Measurements from ENCODE around the gene FRMD4A. TPM values are rescaled to one million over a fixed set of nuclear protein-coding genes. Genes with fewer than 3 reads are reported as not detected.

FRMD4A gene
- total and polyA plus RNA-seq, 10 of the 15 experiments (the other 5 are each of a cell fraction or from before 2014, with no cell fraction given) = 17.8 to 75.2 (median 39.1) TPM

DNA sequence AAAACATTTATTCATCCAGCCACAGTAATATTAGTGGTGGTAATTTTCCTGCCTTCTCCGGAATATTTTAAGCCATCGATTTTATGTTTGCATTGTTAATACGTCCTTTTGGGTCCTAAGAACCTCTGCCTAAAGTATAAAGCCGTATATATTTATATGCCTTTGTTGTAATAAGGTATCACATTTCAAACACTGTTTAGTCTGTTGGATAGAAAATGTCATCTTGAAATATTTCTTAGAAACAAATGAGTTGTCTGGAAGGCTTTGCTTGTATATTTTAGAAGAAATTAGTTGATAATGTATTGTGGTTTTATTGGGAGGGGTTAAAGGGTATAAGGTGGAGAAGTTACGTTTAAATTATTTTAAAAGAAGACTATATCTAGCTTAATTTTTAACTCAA lies 732.8 kb downstream of the FRMD4A start:
- WGBS (ENCODE audit: insufficient coverage, insufficient replicate concordance, low lambda C conversion rate, missing lambda C conversion rate) = 79% methylated on average over 5 of the region's 5 CpGs
- DNase-seq (ENCODE audit: low read depth, low spot score) (no peak), ATAC-seq (no peak), FAIRE-seq (no peak)
- CTCF ChIA-PET = interaction anchor here (0.7 to 3.4 kb wide), 3 partner anchors 12 to 225 kb away, joined by 3 to 16 read pairs (median 4); partner anchors contain the start of gene PRPF18
- in situ Hi-C loops (cut with MboI) = no loop called here
- Histone ChIP-seq H3K36me3 (ENCODE audit: control insufficient read depth in 2 of 2, insufficient read depth in 2 of 2, low read length in 1 of 2) (peaks cover 0 to 6% of the 10 kb centered on the region in 2 experiments; a peak in 2 of 4 replicates), H3K4me3 (no peak overlapping the region), H3K27me3 (replicated peaks in 1 of 2; ENCODE audit: control insufficient read depth in 2 of 2, insufficient read depth in 2 of 2, low read length in 1 of 2) (no peaks in the 10 kb centered on the region), H3K27ac (ENCODE audit: control insufficient read depth, insufficient read depth) (no peak overlapping the region), H3K9ac (ENCODE audit: control insufficient read depth, insufficient read depth, low read length) (no peak overlapping the region), H3K9me3 (replicated peaks; ENCODE audit: control insufficient read depth, insufficient read depth, low read length) (no peaks in the 10 kb centered on the region), H3K4me2 (ENCODE audit: control insufficient read depth, insufficient read depth) (no peak overlapping the region), H3K4me1 (ENCODE audit: control insufficient read depth, insufficient read depth, low read length) (no peaks in the 10 kb centered on the region), H4K20me1 (ENCODE audit: control insufficient read depth, insufficient read depth) (no peaks in the 10 kb centered on the region), H2AFZ (ENCODE audit: control insufficient read depth, low read depth, low read length) (no peak overlapping the region), H3K79me2 (ENCODE audit: control insufficient read depth, insufficient read depth, low read length) (no peaks in the 10 kb centered on the region)
- BruUV-seq (replicated peaks) = no TSS peak
- POLR2A ChIA-PET = no interaction called here
- RAD21 ChIA-PET (ENCODE audit: unreplicated experiment) = interaction anchor here (0.5 kb wide), 1 partner anchor 498 kb away, joined by 6 read pairs; no protein-coding TSS in a partner anchor
- SMC1A ChIA-PET (ENCODE audit: uncharacterized antibody, unreplicated experiment) = no interaction called here
- intact Hi-C loops (cut with micrococcal nuclease; ENCODE audit: unreplicated experiment) = no loop called here
- TF ChIP-seq NFXL1 (IDR thresholded peaks at IDR 0.05; ENCODE audit: borderline replicate concordance) = no peak
- TF ChIP-seq, protein P1, sequence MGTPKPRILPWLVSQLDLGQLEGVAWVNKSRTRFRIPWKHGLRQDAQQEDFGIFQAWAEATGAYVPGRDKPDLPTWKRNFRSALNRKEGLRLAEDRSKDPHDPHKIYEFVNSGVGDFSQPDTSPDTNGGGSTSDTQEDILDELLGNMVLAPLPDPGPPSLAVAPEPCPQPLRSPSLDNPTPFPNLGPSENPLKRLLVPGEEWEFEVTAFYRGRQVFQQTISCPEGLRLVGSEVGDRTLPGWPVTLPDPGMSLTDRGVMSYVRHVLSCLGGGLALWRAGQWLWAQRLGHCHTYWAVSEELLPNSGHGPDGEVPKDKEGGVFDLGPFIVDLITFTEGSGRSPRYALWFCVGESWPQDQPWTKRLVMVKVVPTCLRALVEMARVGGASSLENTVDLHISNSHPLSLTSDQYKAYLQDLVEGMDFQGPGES (IDR thresholded peaks at IDR 0.05) = no peak
- no peak for TF ChIP-seq ZNF207 (IDR thresholded peaks at IDR 0.05; ENCODE audit: borderline replicate concordance)

DNA sequence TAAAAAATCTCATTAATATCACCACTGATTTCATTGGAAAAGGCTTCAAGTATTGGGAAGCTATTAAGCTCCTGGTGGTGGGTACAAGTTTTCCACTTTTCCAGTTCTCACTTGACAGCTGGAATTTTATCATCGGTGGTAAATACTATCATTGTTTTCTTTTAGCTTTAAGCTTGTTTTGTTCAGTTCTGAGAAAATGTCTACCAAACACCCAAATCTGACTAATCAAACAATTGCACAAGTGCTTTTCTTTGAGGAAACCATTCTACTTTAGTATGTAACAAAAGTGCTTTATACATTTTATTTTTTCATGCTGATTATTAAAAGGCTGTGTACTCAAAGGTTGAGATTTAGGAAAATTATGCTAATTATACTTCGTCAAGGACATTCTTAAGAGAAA lies 736.1 kb downstream of the FRMD4A start:
- H3K27me3 ChIP-seq (replicated peaks in 1 of 2; ENCODE audit: control insufficient read depth in 2 of 2, insufficient read depth in 2 of 2, low read length in 1 of 2) = no peaks in the 10 kb centered on the region
- ChIA-PET CTCF (interaction anchor here (3.4 kb wide), 1 partner anchor 8 kb away, joined by 16 read pairs; the partner anchor contains the start of gene PRPF18), RAD21 (ENCODE audit: unreplicated experiment) (no interaction called here), POLR2A (no interaction called here), SMC1A (ENCODE audit: uncharacterized antibody, unreplicated experiment) (no interaction called here)
- H3K79me2 ChIP-seq (ENCODE audit: control insufficient read depth, insufficient read depth, low read length) = no peaks in the 10 kb centered on the region
- 75% methylated on average over 2 of the region's 2 CpGs for WGBS (ENCODE audit: insufficient coverage, insufficient replicate concordance, low lambda C conversion rate, missing lambda C conversion rate)
- H3K9ac ChIP-seq (ENCODE audit: control insufficient read depth, insufficient read depth, low read length) = no peak overlapping the region
- H4K20me1 ChIP-seq (ENCODE audit: control insufficient read depth, insufficient read depth) = no peaks in the 10 kb centered on the region
- intact Hi-C loops (cut with micrococcal nuclease; ENCODE audit: unreplicated experiment) = no loop called here
- H3K9me3 ChIP-seq (replicated peaks; ENCODE audit: control insufficient read depth, insufficient read depth, low read length) = no peaks in the 10 kb centered on the region
- no peak for ATAC-seq
- no peak overlapping the region for H3K4me2 ChIP-seq (ENCODE audit: control insufficient read depth, insufficient read depth)
- no peak overlapping the region for H3K4me3 ChIP-seq
- no peak overlapping the region for H2AFZ ChIP-seq (ENCODE audit: control insufficient read depth, low read depth, low read length)
- BruUV-seq (replicated peaks) = no TSS peak
- no peak for DNase-seq (ENCODE audit: low read depth, low spot score)
- H3K4me1 ChIP-seq (ENCODE audit: control insufficient read depth, insufficient read depth, low read length) = no peaks in the 10 kb centered on the region
- H3K36me3 ChIP-seq (ENCODE audit: control insufficient read depth in 2 of 2, insufficient read depth in 2 of 2, low read length in 1 of 2) = peaks cover 1 to 5% of the 10 kb centered on the region in 2 experiments; a peak in 2 of 4 replicates
- FAIRE-seq = no peak
- in situ Hi-C loops (cut with MboI) = no loop called here
- no peak overlapping the region for H3K27ac ChIP-seq (ENCODE audit: control insufficient read depth, insufficient read depth)
- TF ChIP-seq SP1 (IDR thresholded peaks at IDR 0.05; ENCODE audit: low read depth, low read length) = no peak
- no peak for TF ChIP-seq NR2C2 (IDR thresholded peaks at IDR 0.05; ENCODE audit: borderline replicate concordance, control insufficient read depth, insufficient read length, low read depth)
- TF ChIP-seq CEBPB (IDR thresholded peaks at IDR 0.05; ENCODE audit: borderline replicate concordance in 1 of 2, low read depth in 2 of 2, low read length in 2 of 2) = no peak
- TF ChIP-seq, protein P1 (IDR thresholded peaks at IDR 0.05) = no peak
- no peak for TF ChIP-seq EZH2 (IDR thresholded peaks at IDR 0.05; ENCODE audit: borderline replicate concordance, control insufficient read depth, low read depth, low read length)
- no peak for TF ChIP-seq ZSCAN29 (IDR thresholded peaks at IDR 0.05)
- TF ChIP-seq RB1 (IDR thresholded peaks at IDR 0.05; ENCODE audit: borderline replicate concordance) = no peak
- no peak for TF ChIP-seq NR2F1 (conservative IDR thresholded peaks at IDR 0.05)
- TF ChIP-seq PKNOX1 (IDR thresholded peaks at IDR 0.05) = no peak
- TF ChIP-seq TAF1 (IDR thresholded peaks at IDR 0.05; ENCODE audit: borderline replicate concordance, low read depth, low read length) = no peak
- no peak for TF ChIP-seq SIX5 (IDR thresholded peaks at IDR 0.05; ENCODE audit: low read depth, low read length, severe bottlenecking)
- TF ChIP-seq STAT1 (conservative IDR thresholded peaks at IDR 0.05) = no peak
- no peak for TF ChIP-seq HDAC2 (IDR thresholded peaks at IDR 0.05)
- no peak for TF ChIP-seq PAX5 (IDR thresholded peaks at IDR 0.05; ENCODE audit: borderline replicate concordance, low read depth, low read length)

Data from GM12878 (cell line).